WERI-Rb-1 (cell line): ENCODE measurements around the gene XPC.

Experiments used
- DNase-seq: peaks from one replicate; pipeline ENCODE4 v3.0.0-alpha.2; 2020
- H3K27ac ChIP-seq: fragments of 250-450 bp; sonication (Bioruptor Pico); 2 replicates; pipeline ENCODE4 v1.5.1; 2020; ENCODE audit warnings: mild to moderate bottlenecking, moderate library complexity
- H3K27me3 ChIP-seq: fragments of 250-450 bp; sonication (Bioruptor Pico); 2 replicates; pipeline ENCODE4 v1.5.1; 2021; ENCODE audit warnings: mild to moderate bottlenecking, low read depth, moderate library complexity; ENCODE audit not compliant: insufficient read depth, severe bottlenecking
- H3K36me3 ChIP-seq: fragments of 250-450 bp; sonication (Bioruptor Pico); 2 replicates; pipeline ENCODE4 v1.5.1; 2020; ENCODE audit warnings: mild to moderate bottlenecking, moderate library complexity
- H3K4me3 ChIP-seq: 2 replicates; pipeline ENCODE4 v1.5.1; 2011; ENCODE audit warnings: low read depth, mild to moderate bottlenecking, control low read depth, low read length
- H3K9me3 ChIP-seq: fragments of 250-450 bp; sonication (Bioruptor Pico); 2 replicates; pipeline ENCODE4 v1.5.1; 2021; ENCODE audit warnings: mild to moderate bottlenecking, moderate library complexity; ENCODE audit not compliant: severe bottlenecking
- TF ChIP-seq, protein P1 (sequence below): IDR thresholded peaks from 2 replicates; pipeline ENCODE4 v1.5.1; 2011; ENCODE audit warnings: low read depth, mild to moderate bottlenecking, control low read depth, inconsistent platforms, low read length

Gene XPC

GRCh38 chr3:14137445-14137844, 41.0 kb downstream of the XPC start:
- TF ChIP-seq, protein P1, sequence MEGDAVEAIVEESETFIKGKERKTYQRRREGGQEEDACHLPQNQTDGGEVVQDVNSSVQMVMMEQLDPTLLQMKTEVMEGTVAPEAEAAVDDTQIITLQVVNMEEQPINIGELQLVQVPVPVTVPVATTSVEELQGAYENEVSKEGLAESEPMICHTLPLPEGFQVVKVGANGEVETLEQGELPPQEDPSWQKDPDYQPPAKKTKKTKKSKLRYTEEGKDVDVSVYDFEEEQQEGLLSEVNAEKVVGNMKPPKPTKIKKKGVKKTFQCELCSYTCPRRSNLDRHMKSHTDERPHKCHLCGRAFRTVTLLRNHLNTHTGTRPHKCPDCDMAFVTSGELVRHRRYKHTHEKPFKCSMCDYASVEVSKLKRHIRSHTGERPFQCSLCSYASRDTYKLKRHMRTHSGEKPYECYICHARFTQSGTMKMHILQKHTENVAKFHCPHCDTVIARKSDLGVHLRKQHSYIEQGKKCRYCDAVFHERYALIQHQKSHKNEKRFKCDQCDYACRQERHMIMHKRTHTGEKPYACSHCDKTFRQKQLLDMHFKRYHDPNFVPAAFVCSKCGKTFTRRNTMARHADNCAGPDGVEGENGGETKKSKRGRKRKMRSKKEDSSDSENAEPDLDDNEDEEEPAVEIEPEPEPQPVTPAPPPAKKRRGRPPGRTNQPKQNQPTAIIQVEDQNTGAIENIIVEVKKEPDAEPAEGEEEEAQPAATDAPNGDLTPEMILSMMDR = no peak
- no peak for DNase-seq
- H3K27ac ChIP-seq = no peak overlapping the region
- H3K9me3 ChIP-seq = no peaks in the 10 kb centered on the region
- no peak overlapping the region for H3K4me3 ChIP-seq
- peaks cover 60% of the 10 kb centered on the region for H3K36me3 ChIP-seq
- no peaks in the 10 kb centered on the region for H3K27me3 ChIP-seq

DNA sequence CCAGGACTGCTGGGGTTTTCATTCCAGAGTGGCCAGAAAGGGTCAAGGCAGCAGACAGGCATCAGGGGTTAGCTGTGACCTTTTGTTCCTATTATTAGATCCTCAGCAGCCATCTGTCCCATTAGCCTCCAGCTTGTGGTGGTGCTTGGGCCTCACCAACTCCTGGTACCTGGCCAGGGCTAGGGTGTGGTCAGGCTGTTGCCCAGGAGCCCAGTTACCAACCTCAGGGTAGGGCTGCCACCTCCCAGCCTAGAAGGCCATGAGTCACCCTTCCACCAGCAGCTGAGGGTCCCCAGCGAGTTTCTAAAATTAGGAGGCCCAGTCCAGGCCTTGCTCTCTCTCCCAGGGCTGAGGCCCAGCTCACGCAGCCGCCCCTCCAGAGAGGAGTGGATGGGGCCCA, 41.4 kb downstream of the XPC start:
- Histone ChIP-seq H3K27me3 (no peaks in the 10 kb centered on the region), H3K4me3 (no peak overlapping the region), H3K9me3 (no peaks in the 10 kb centered on the region), H3K27ac (no peak overlapping the region), H3K36me3 (peaks cover 60% of the 10 kb centered on the region)
- DNase-seq = no peak
- TF ChIP-seq, protein P1 = no peak

GRCh38 chr3:14135581-14135980, 42.8 kb downstream of the XPC start:
- no peak overlapping the region for H3K4me3 ChIP-seq
- peaks cover 67% of the 10 kb centered on the region for H3K36me3 ChIP-seq
- TF ChIP-seq, protein P1 = no peak
- H3K9me3 ChIP-seq = no peaks in the 10 kb centered on the region
- no peaks in the 10 kb centered on the region for H3K27me3 ChIP-seq
- no peak for DNase-seq
- H3K27ac ChIP-seq = no peak overlapping the region

- Histone ChIP-seq H3K27ac (no peak overlapping the region), H3K27me3 (no peaks in the 10 kb centered on the region), H3K9me3 (no peaks in the 10 kb centered on the region), H3K4me3 (no peak overlapping the region), H3K36me3 (peaks cover 71% of the 10 kb centered on the region)
- TF ChIP-seq, protein P1 = no peak
- no peak for DNase-seq
Observed at GRCh38 chr3:14134291-14134690, 44.1 kb downstream of the XPC start.

GRCh38 chr3:14133876-14134275, 44.5 kb downstream of the XPC start:
- DNase-seq = no peak
- Histone ChIP-seq H3K27me3 (no peaks in the 10 kb centered on the region), H3K27ac (no peak overlapping the region), H3K9me3 (no peaks in the 10 kb centered on the region), H3K36me3 (peaks cover 72% of the 10 kb centered on the region), H3K4me3 (no peak overlapping the region)
- TF ChIP-seq, protein P1 = no peak

- Histone ChIP-seq H3K27me3 (no peaks in the 10 kb centered on the region), H3K4me3 (no peak overlapping the region), H3K36me3 (peaks cover 76% of the 10 kb centered on the region), H3K27ac (no peak overlapping the region), H3K9me3 (no peaks in the 10 kb centered on the region)
- TF ChIP-seq, protein P1 = no peak
- no peak for DNase-seq
Observed at GRCh38 chr3:14133188-14133800, 45.1 kb downstream of the XPC start.
